ENCODE measurements around the gene COX4I2.

GRCh38 chr20:31620246-31620645, 17.5 kb upstream of the COX4I2 start:
- TF ChIP-seq CTCF (IDR thresholded peaks at IDR 0.05; ENCODE audit: low read depth, low read length, missing input control) (no peak), RAD21 (IDR thresholded peaks at IDR 0.05) (no peak), EGR1 (IDR thresholded peaks at IDR 0.05; ENCODE audit: low read depth in 2 of 2) (no peak), MAX (IDR thresholded peaks at IDR 0.05) (no peak), REST (IDR thresholded peaks at IDR 0.05) (no peak), HNF4G (IDR thresholded peaks at IDR 0.05) (no peak), ATF3 (IDR thresholded peaks at IDR 0.05) (no peak), ZBTB33 (IDR thresholded peaks at IDR 0.05) (no peak), TAF1 (conservative IDR thresholded peaks at IDR 0.05) (no peak), YY1 (IDR thresholded peaks at IDR 0.05) (no peak)

Measured in liver (tissue), 3 donors.